DND-41 (cell line): ENCODE results near the gene FAM193B.

Experiments
- ATAC-seq: fragments of 200-7000 bp; cut with Tn5 transposase; 3 replicates; pipeline ENCODE4 v1.9.1; 2021; ENCODE audit warnings: low read depth; ENCODE audit not compliant: insufficient read depth
- DNase-seq: peaks from one replicate; pipeline ENCODE4 v3.0.0-alpha.2; 2020
- H2AFZ ChIP-seq: 2 replicates; pipeline ENCODE4 v1.6.0; 2012; ENCODE audit warnings: low read depth, low read length
- H3K27ac ChIP-seq: 2 replicates; pipeline ENCODE4 v1.5.1; 2012; ENCODE audit warnings: low read length, inconsistent platforms
- H3K27me3 ChIP-seq: fragments of 200-600 bp; sonication (generic); 2 replicates; pipeline ENCODE4 v1.6.0; 2012; ENCODE audit warnings: low read length, mild to moderate bottlenecking, inconsistent platforms; ENCODE audit not compliant: insufficient read depth, poor library complexity
- H3K36me3 ChIP-seq: 2 replicates; pipeline ENCODE4 v1.5.1; 2012; ENCODE audit warnings: low read length, inconsistent platforms; ENCODE audit not compliant: insufficient read depth
- H3K4me1 ChIP-seq: 2 replicates; pipeline ENCODE4 v1.5.1; 2012; ENCODE audit warnings: mild to moderate bottlenecking, low read length; ENCODE audit not compliant: insufficient read depth
- H3K4me2 ChIP-seq: 2 replicates; pipeline ENCODE4 v1.6.0; 2012; ENCODE audit warnings: mild to moderate bottlenecking, moderate library complexity, low read length, inconsistent platforms; ENCODE audit not compliant: insufficient read depth
- H3K4me3 ChIP-seq, 2 experiments: fragments of 200-600 bp in 1 of 2; shearing (Covaris generic) in 1 of 2; 2 replicates each; pipeline ENCODE4 v1.5.1; 2012 to 2016; ENCODE audit warnings: inconsistent platforms in 2 of 2, low read length in 2 of 2, mild to moderate bottlenecking in 2 of 2, low read depth in 1 of 2, moderate library complexity in 1 of 2
- H3K79me2 ChIP-seq: 2 replicates; pipeline ENCODE4 v1.6.0; 2012; ENCODE audit warnings: low read length, inconsistent platforms; ENCODE audit not compliant: insufficient read depth
- H3K9ac ChIP-seq: 2 replicates; pipeline ENCODE4 v1.6.0; 2012; ENCODE audit warnings: low read depth, mild to moderate bottlenecking, inconsistent platforms, low read length, moderate library complexity
- H3K9me3 ChIP-seq: 2 replicates; pipeline ENCODE4 v1.5.1; 2012; ENCODE audit warnings: low read length, moderate library complexity, mild to moderate bottlenecking, inconsistent platforms; ENCODE audit not compliant: insufficient read depth, severe bottlenecking
- H4K20me1 ChIP-seq: 2 replicates; pipeline ENCODE4 v1.6.0; 2012; ENCODE audit warnings: low read length; ENCODE audit not compliant: insufficient read depth
- EZH2 ChIP-seq: IDR thresholded peaks from 3 replicates; pipeline ENCODE4 v1.6.1; 2012; ENCODE audit warnings: borderline replicate concordance, low read depth, mild to moderate bottlenecking, moderate library complexity, low read length, inconsistent platforms; ENCODE audit not compliant: severe bottlenecking
- TF ChIP-seq, protein P1 (sequence below): IDR thresholded peaks from 2 replicates; pipeline ENCODE4 v1.5.1; 2012; ENCODE audit warnings: borderline replicate concordance, low read length, moderate library complexity, mild to moderate bottlenecking; ENCODE audit not compliant: poor library complexity, severe bottlenecking; ENCODE audit errors: extremely low read depth

FAM193B gene

DNA sequence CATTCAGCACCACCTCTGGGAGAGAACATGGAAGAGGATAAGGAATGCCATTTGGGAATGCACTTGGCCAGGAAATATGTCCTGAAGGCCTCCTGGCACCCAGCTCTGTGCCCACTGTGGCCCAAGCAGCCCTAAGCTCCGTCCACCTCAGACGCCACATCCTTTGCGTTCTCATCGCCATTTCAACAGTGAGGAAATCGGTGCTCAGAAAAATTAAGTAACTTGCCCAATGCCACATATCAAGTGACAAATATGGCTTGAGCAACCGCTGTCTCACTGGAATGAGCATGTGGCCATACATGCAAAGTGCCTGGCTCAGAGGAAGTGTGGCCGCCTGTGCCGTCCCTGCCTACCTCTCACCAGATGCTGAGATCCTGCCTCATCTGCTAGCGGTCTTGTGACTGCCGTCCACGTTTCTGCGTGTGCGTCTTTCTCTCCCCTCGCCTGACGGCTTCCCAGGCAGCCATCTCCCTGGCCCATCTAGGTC is 43.8 kb downstream of the FAM193B start:
- Histone ChIP-seq H3K36me3 (peaks cover 57% of the 10 kb centered on the region), H3K4me3 (no peak overlapping the region), H3K27ac (no peak overlapping the region), H3K4me2 (no peak overlapping the region), H3K9me3 (no peaks in the 10 kb centered on the region), H3K27me3 (no peaks in the 10 kb centered on the region), H2AFZ (no peak overlapping the region), H3K9ac (no peak overlapping the region), H3K4me1 (peaks cover 17% of the 10 kb centered on the region), H4K20me1 (peaks cover 20% of the 10 kb centered on the region), H3K79me2 (peaks cover 18% of the 10 kb centered on the region)
- no peak for ATAC-seq
- DNase-seq: no peak
- TF ChIP-seq EZH2: no peak
- TF ChIP-seq, protein P1, sequence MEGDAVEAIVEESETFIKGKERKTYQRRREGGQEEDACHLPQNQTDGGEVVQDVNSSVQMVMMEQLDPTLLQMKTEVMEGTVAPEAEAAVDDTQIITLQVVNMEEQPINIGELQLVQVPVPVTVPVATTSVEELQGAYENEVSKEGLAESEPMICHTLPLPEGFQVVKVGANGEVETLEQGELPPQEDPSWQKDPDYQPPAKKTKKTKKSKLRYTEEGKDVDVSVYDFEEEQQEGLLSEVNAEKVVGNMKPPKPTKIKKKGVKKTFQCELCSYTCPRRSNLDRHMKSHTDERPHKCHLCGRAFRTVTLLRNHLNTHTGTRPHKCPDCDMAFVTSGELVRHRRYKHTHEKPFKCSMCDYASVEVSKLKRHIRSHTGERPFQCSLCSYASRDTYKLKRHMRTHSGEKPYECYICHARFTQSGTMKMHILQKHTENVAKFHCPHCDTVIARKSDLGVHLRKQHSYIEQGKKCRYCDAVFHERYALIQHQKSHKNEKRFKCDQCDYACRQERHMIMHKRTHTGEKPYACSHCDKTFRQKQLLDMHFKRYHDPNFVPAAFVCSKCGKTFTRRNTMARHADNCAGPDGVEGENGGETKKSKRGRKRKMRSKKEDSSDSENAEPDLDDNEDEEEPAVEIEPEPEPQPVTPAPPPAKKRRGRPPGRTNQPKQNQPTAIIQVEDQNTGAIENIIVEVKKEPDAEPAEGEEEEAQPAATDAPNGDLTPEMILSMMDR: no peak

- ATAC-seq (peak; percentile 37; the same call in 2 of the 3 replicates), DNase-seq (no peak)
- Histone ChIP-seq H4K20me1 (peaks cover 20% of the 10 kb centered on the region), H3K9ac (no peak overlapping the region), H2AFZ (no peak overlapping the region), H3K4me3 (no peak overlapping the region), H3K27ac (no peak overlapping the region), H3K4me2 (no peak overlapping the region), H3K79me2 (peaks cover 13% of the 10 kb centered on the region), H3K9me3 (no peaks in the 10 kb centered on the region), H3K27me3 (no peaks in the 10 kb centered on the region), H3K36me3 (peaks cover 51% of the 10 kb centered on the region), H3K4me1 (peaks cover 11% of the 10 kb centered on the region)
- TF ChIP-seq EZH2: no peak
These were observed 44.3 kb downstream of the FAM193B start for GRCh38 chr5:177509991-177510566.

- Histone ChIP-seq H3K9me3 (no peaks in the 10 kb centered on the region), H3K27me3 (no peaks in the 10 kb centered on the region), H3K4me2 (no peak within 1 kb of the TSS), H3K4me3 (no peak within 1 kb of the TSS), H3K27ac (no peak within 1 kb of the TSS), H4K20me1 (peaks cover 14% of the 10 kb centered on the region), H3K9ac (no peak within 1 kb of the TSS), H3K36me3 (peaks cover 45% of the 10 kb centered on the region), H3K4me1 (peaks cover 5% of the 10 kb centered on the region), H2AFZ (no peak within 1 kb of the TSS), H3K79me2 (peaks cover 7% of the 10 kb centered on the region; the same call in 1 of the 2 replicates)
- TF ChIP-seq, protein P1: no peak
- no peak for TF ChIP-seq EZH2
- ATAC-seq: no peak
- DNase-seq: no peak
These were observed 44.9 kb downstream of the FAM193B start, which contains the start of gene DOK3 for GRCh38 chr5:177509381-177509951. Gene DOK3 (minus strand): TSS chr5:177509826. CDS start chr5:177509540, 286 bp downstream.

- H3K27ac ChIP-seq: no peak overlapping the region
- H3K79me2 ChIP-seq: 0 out of 2 replicates have a peak, but pooled peaks cover under 1% of the 10 kb centered on the region
- no peaks in the 10 kb centered on the region for H3K27me3 ChIP-seq
- H2AFZ ChIP-seq: no peak overlapping the region
- no peaks in the 10 kb centered on the region for H3K4me1 ChIP-seq
- no peak overlapping the region for H3K4me2 ChIP-seq
- no peak for TF ChIP-seq EZH2
- TF ChIP-seq, protein P1: no peak
- H3K9me3 ChIP-seq: no peaks in the 10 kb centered on the region
- DNase-seq: no peak
- peaks cover 39% of the 10 kb centered on the region for H3K36me3 ChIP-seq
- H3K4me3 ChIP-seq: no peak overlapping the region
- peaks cover 11% of the 10 kb centered on the region; the same call in 1 of the 2 replicates for H4K20me1 ChIP-seq
- no peak for ATAC-seq
- no peak overlapping the region for H3K9ac ChIP-seq
These were observed 45.5 kb downstream of the FAM193B start for GRCh38 chr5:177508837-177509236.
